Transverse colon (tissue), 4 donors: ENCODE data around the gene TMEM178B.

Source experiments
- CTCF ChIP-seq, 5 experiments: fragments of 200-600 bp in 3 of 5; fragments of 450-650 bp in 2 of 5; sonication (generic) in 3 of 5; IDR thresholded peaks; 1 replicate in 2 of 5; 2 replicates in 3 of 5; pipeline ENCODE4 v1.5.1; 2016 to 2017; ENCODE audit warnings: antibody characterized with exemption in 5 of 5, inconsistent platforms in 3 of 5, mild to moderate bottlenecking in 2 of 5, moderate library complexity in 1 of 5
- POLR2A ChIP-seq: fragments of 450-650 bp; IDR thresholded peaks from one replicate; pipeline ENCODE4 v1.6.1; 2016; ENCODE audit warnings: antibody characterized with exemption, mild to moderate bottlenecking, moderate library complexity
- POLR2AphosphoS5 ChIP-seq, 3 donors: sonication (generic); formaldehyde crosslinking; IDR thresholded peaks; one replicate each; pipeline ENCODE4 v1.6.1; 2016; ENCODE audit warnings: antibody characterized with exemption in 3 of 3

DNA sequence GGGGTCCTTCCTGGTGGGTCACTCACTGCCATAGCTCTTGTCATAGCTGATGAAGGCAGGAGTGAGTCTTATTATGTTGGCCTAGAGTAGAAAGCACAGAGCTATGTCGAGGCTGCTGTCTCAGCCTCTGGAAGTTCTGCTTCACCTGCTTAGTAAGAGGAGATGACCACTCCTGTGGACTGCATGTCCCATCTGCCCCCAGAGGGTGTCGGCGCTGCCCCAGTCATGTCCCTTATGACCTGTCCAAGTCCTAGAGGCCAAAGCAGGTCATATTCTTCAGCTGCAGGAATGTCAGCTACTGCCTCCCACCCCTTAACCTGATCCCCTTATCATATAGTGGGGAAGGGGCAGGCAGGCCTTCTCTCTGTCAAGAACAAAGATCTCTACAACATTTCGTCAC lies 405.0 kb downstream of the TMEM178B start:
- TF ChIP-seq POLR2A (no peak), POLR2AphosphoS5 (IDR thresholded peaks at IDR 0.05) (no peak), CTCF (IDR thresholded peaks at IDR 0.05) (no peak)
